CD4-positive, alpha-beta T cell (primary cell): ENCODE data around the gene MREG. TPM values are rescaled to one million over a fixed set of nuclear protein-coding genes. Genes with fewer than 3 reads are reported as not detected.

Source experiments
- ATAC-seq: fragments of 200-7000 bp; cut with Tn5 transposase; one replicate; pipeline ENCODE4 v1.10.0; 2022; ENCODE audit warnings: mild to moderate bottlenecking; ENCODE audit not compliant: poor library complexity
- CTCF ChIA-PET: fragments of 350-600 bp; sonication (Branson Sonifier 250); formaldehyde crosslinking; loops from one replicate; lab custom pipeline; 2021; ENCODE audit warnings: antibody characterized with exemption, inconsistent platforms; lab: Charles Lee
- POLR2A ChIA-PET: fragments of 350-600 bp; sonication (Branson Sonifier 250); formaldehyde crosslinking; loops from one replicate; lab custom pipeline; 2021; ENCODE audit warnings: antibody characterized with exemption, inconsistent platforms; lab: Charles Lee
- DNase-seq, 14 experiments: peaks; one replicate each; pipeline ENCODE4 v3.0.0-alpha.2; 2013 to 2020; ENCODE audit warnings: mixed read lengths in 2 of 14
- H3K27ac ChIP-seq, 2 donors: one replicate each; pipeline versions ENCODE4 v1.5.1 to v1.7.0; 2013; ENCODE audit warnings: low read length in 2 of 2, low read depth in 1 of 2, mild to moderate bottlenecking in 1 of 2
- H3K27me3 ChIP-seq, 2 experiments: 1 replicate in 1 of 2; 2 replicates in 1 of 2; pipeline versions ENCODE4 v1.6.1 to v1.7.0; 2013; ENCODE audit warnings: low read length in 2 of 2, control low read depth in 1 of 2, mild to moderate bottlenecking in 1 of 2, moderate library complexity in 1 of 2; ENCODE audit not compliant: insufficient read depth in 2 of 2, control insufficient read depth in 1 of 2
- H3K36me3 ChIP-seq: one replicate; pipeline ENCODE4 v1.6.1; 2013; ENCODE audit warnings: low read length, control low read depth; ENCODE audit not compliant: insufficient read depth
- H3K4me1 ChIP-seq: one replicate; pipeline ENCODE4 v1.6.1; 2013; ENCODE audit warnings: low read length, control low read depth; ENCODE audit not compliant: insufficient read depth
- H3K4me3 ChIP-seq: one replicate; pipeline ENCODE4 v1.5.1; 2013; ENCODE audit warnings: mild to moderate bottlenecking, low read length, moderate library complexity
- H3K9me3 ChIP-seq, 2 experiments: 1 replicate in 1 of 2; 2 replicates in 1 of 2; pipeline versions ENCODE4 v1.6.1 to v1.7.0; 2013; ENCODE audit warnings: low read length in 2 of 2, mild to moderate bottlenecking in 2 of 2, control low read depth in 1 of 2, moderate library complexity in 1 of 2; ENCODE audit not compliant: control insufficient read depth in 1 of 2, insufficient read depth in 1 of 2
- H3K27ac Mint-ChIP-seq: one replicate; pipeline ENCODE4 v1.8.0; 2020; ENCODE audit warnings: mixed read lengths
- H3K27me3 Mint-ChIP-seq: one replicate; pipeline ENCODE4 v1.8.0; 2021; ENCODE audit warnings: mixed read lengths
- H3K36me3 Mint-ChIP-seq: one replicate; pipeline ENCODE4 v1.8.0; 2021; ENCODE audit warnings: low read depth, mixed read lengths
- H3K4me1 Mint-ChIP-seq: one replicate; pipeline ENCODE4 v1.8.0; 2021; ENCODE audit warnings: low read depth, mixed read lengths
- H3K4me3 Mint-ChIP-seq: one replicate; pipeline ENCODE4 v1.8.0; 2020; ENCODE audit warnings: mild to moderate bottlenecking, mixed read lengths
- H3K9me3 Mint-ChIP-seq: one replicate; pipeline ENCODE4 v1.8.0; 2020; ENCODE audit warnings: mixed read lengths
- CTCF ChIP-seq: fragments of 200-600 bp; IDR thresholded peaks from one replicate; pipeline ENCODE4 v1.8.0; 2022; ENCODE audit warnings: antibody characterized with exemption, mild to moderate bottlenecking
- intact Hi-C, 2 experiments: fragments of 100-400 bp; cut with DNase I in 1 of 2; cut with micrococcal nuclease in 1 of 2; formaldehyde crosslinking; loops; one replicate each; pipeline versions ENCODE4 v1.15.1 to v1.9.0; 2023 to 2025; cut with DNase I, micrococcal nuclease
- total RNA-seq, 174 experiments: library from RNA in 2 of 174; stranded (reverse) in 2 of 174; gene quantifications; one replicate each; pipeline ENCODE4 v1.2.3 and lab custom pipeline; 2021 to 2026

MREG gene
- total RNA-seq, 2 experiments from 2014 or later = 1.8 to 2.8 TPM

GRCh38 chr2:216052420-216052819 is 39.1 kb upstream of the MREG start:
- Mint-ChIP-seq H3K4me1 (peaks cover 18% of the 10 kb centered on the region), H3K27ac (no peak overlapping the region), H3K27me3 (no peaks in the 10 kb centered on the region), H3K4me3 (no peak overlapping the region), H3K36me3 (peaks cover 53% of the 10 kb centered on the region), H3K9me3 (no peaks in the 10 kb centered on the region)
- Histone ChIP-seq H3K27me3 (no peaks in the 10 kb centered on the region), H3K27ac (no peak overlapping the region), H3K4me3 (no peak overlapping the region), H3K36me3 (peaks cover 3% of the 10 kb centered on the region), H3K9me3 (no peaks in the 10 kb centered on the region), H3K4me1 (peaks cover under 1% of the 10 kb centered on the region)
- ATAC-seq = no peak
- TF ChIP-seq CTCF = no peak
- CTCF ChIA-PET = no interaction called here
- intact Hi-C loops = loop anchor here in 1 of 2 experiments (10.0 kb wide), 1 partner anchor 62 kb away; no protein-coding TSS in a partner anchor
- no peak for DNase-seq
- POLR2A ChIA-PET = no interaction called here

DNA sequence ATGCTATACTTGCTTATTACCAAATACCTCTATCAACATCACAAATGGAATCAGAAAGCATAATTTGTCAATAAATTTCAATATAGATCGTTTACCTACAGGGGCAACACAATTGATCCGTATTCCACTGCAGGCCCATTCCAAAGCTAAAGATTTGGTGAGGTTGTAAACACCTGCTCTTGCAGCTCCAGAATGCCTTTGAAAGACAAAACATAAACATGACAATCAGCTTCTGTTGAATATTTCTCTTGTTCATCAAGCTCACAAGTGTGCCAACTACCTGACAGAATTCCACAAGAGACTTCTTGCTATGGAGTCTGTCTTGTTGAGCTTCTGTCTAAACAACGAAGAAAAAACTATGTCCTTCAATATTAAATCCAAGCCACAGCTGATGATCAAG is 38.0 kb upstream of the MREG start:
- no peaks in the 10 kb centered on the region for H3K9me3 ChIP-seq
- Mint-ChIP-seq H3K27ac (no peak overlapping the region), H3K27me3 (no peaks in the 10 kb centered on the region), H3K4me1 (peaks cover 8% of the 10 kb centered on the region), H3K36me3 (peaks cover 59% of the 10 kb centered on the region), H3K9me3 (no peaks in the 10 kb centered on the region), H3K4me3 (no peak overlapping the region)
- ChIA-PET CTCF (interaction anchor here (0.9 kb wide), 1 partner anchor 18 kb away, joined by 3 read pairs; no protein-coding TSS in a partner anchor), POLR2A (no interaction called here)
- H3K36me3 ChIP-seq = peaks cover 13% of the 10 kb centered on the region
- ATAC-seq (no peak), DNase-seq (no peak)
- H3K4me1 ChIP-seq = no peaks in the 10 kb centered on the region
- H3K27me3 ChIP-seq = no peaks in the 10 kb centered on the region
- H3K27ac ChIP-seq = no peak overlapping the region
- intact Hi-C loops = loop anchor here in 1 of 2 experiments (10.0 kb wide), 1 partner anchor 63 kb away; no protein-coding TSS in a partner anchor
- TF ChIP-seq CTCF = no peak
- H3K4me3 ChIP-seq = no peak overlapping the region

GRCh38 chr2:216049452-216049851 is 36.1 kb upstream of the MREG start:
- no peak for ATAC-seq

More at GRCh38 chr2:216049452-216049851, 36.1 kb upstream of the MREG start:
- H3K27ac Mint-ChIP-seq = no peak overlapping the region
- no peaks in the 10 kb centered on the region for H3K4me1 ChIP-seq
- H3K9me3 ChIP-seq = no peaks in the 10 kb centered on the region
- no peaks in the 10 kb centered on the region for H3K27me3 ChIP-seq
- peaks cover 64% of the 10 kb centered on the region for H3K36me3 Mint-ChIP-seq
- ChIA-PET CTCF (interaction anchor here (0.7 to 1.8 kb wide), 3 partner anchors 10 to 119 kb away, joined by 3 to 6 read pairs (median 4); no protein-coding TSS in a partner anchor), POLR2A (no interaction called here)
- no peak overlapping the region for H3K27ac ChIP-seq
- intact Hi-C loops = no loop called here
- no peak for DNase-seq
- no peak overlapping the region for H3K4me3 Mint-ChIP-seq
- H3K27me3 Mint-ChIP-seq = no peaks in the 10 kb centered on the region
- H3K4me1 Mint-ChIP-seq = no peaks in the 10 kb centered on the region
- no peak for TF ChIP-seq CTCF
- H3K36me3 ChIP-seq = peaks cover 15% of the 10 kb centered on the region
- H3K4me3 ChIP-seq = no peak overlapping the region
- no peaks in the 10 kb centered on the region for H3K9me3 Mint-ChIP-seq
